GM21447 (cell line): Measurements from ENCODE around the gene TMEM94.
"Not testable (repeated sequence)": the region's sequence is repeated elsewhere in the genome, so short reads cannot be mapped to it uniquely, and the experiment has no call there.

ENCODE experiments used
- ATAC-seq: cut with Tn5 transposase; IDR thresholded peaks from one replicate; pipeline ENCODE4 v1.9.1; 2021; ENCODE audit not compliant: unreplicated experiment

TMEM94 gene

GRCh38 chr17:75509528-75510258 lies 53.3 kb downstream of the TMEM94 start:
- ATAC-seq, result no peak

DNA sequence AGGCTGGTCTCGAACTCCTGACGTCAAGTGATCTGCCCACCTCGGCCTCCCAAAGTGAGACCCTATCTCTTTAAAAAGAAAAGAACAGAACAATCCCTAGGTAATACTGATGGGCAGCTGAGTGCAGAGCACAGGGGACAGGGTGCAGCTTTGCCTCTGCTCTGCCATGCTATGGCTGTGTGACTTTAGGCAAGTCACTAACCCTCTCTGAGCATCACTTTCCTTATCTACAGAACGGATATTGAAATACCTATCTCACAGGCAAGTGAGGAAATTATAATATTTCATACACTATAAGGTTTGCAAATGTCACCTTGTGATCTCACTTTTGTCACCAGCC lies 54.8 kb downstream of the TMEM94 start:
- no peak for ATAC-seq

GRCh38 chr17:75511610-75512575 lies 55.5 kb downstream of the TMEM94 start:
- no peak for ATAC-seq

DNA sequence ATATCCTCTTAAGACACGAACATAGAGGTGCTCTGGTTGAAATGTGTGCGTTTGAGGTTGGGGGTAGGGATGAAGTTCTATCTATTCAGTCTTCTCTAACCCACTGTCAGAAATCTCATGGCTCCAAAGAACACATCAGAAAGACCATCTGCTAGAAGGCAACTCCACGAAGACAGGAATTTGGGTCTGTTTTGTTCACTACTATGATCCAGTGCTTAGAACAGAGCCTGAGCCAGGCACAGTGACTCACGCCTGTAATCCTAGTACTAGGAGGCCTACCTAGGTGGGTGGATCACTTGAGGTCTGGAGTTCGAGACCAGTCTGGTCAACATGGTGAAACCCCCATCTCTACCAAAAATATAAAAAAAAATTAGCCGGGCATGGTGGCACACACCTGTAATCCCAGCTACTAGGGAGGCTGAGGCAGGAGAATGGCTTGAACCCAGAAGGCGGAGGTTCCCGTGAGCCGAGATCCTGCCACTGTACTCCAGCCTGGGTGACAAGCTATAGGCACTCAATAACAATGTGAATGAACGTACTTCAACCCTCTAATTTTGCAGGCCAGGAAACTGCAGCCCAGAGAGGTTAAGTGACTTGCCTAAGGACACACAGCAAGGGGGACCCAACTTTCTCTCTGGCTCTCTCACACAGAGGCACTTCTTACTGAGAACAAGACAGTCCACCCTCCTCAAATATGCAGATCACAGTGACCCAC lies 56.6 kb downstream of the TMEM94 start:
- ATAC-seq, result no peak

DNA sequence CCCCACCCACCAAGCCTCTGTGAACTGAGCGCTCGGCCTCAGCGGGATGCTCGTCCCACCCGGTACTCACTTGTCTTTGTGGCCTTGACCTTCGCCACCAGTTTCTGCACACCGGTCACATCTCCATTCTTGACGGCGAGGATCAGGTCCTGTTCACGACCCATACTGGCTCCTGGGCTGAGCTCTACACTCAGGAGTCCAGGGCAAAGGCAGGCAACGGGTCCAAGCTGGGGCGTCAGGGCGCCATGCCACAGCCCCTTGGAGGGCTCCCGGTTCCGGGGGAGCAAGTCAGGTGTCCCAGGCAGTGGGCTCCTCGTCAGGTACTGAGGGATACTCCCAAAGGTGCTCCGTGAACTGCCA lies 57.2 kb downstream of the TMEM94 start:
- no peak for ATAC-seq

GRCh38 chr17:75514299-75514918 lies 58.0 kb downstream of the TMEM94 start:
- ATAC-seq, result no peak

DNA sequence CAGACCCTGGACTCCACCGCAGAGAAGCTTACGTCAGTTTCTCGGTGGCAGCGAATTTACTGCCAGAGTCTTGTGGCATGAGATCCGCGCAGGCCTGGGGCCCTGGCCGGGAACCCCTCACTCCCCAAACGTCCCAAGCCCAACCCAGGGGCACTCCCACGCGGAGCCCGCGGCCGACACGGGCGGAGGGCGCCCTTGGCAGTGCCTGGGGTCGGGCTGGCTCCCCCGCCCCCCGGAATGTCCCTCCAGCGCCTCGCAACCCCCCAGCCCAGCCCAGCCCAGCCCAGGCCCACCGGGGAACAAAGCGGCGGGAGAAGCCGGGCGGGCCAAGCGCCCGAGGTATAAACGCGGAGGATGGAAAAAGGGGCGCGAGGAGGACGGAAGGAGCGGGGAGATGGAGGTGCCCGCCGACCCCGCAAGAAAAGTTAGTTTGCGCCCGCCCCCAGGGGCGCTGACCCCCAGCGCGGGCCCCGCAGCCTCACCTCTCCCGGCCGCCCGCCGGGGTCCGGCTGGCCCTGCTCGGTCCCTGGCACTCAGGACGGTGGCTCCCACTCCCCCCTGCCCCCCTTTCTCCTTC lies 58.6 kb downstream of the TMEM94 start:
- ATAC-seq, result no peak

- peak; percentile 41 for ATAC-seq
Observed at GRCh38 chr17:75515496-75516254, 59.2 kb downstream of the TMEM94 start, which contains the start of gene CASKIN2. TSS of gene CASKIN2 (minus strand) at chr17:75515537. CDS start at chr17:75513804, 1,733 bp downstream.

DNA sequence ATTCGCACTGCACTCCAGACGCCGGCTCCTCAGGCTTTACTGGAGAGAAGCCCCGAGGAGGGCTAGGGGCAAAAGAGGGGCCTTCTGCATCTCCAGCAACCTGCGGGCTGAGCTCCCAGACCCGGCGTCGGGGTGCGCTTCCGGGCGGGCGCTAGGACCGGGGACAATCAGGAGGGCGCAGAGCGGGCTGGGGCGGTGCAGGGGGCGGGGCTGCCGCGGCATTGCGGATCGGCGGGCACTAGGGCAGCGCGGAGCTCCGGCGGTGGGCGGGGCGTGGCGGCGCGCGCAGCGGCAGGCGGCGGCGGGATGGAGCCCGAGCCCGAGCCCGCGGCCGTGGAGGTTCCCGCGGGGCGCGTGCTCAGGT lies 59.8 kb downstream of the TMEM94 start, which contains the start of gene TSEN54:
Gene TSEN54 (plus strand): TSS at position 274 of the 364 bp plus-strand sequence. CDS start 33 bp downstream, at position 307.
- peak; percentile 74 for ATAC-seq

- ATAC-seq, result peak; percentile 12
Observed at GRCh38 chr17:75516619-75517296, 60.3 kb downstream of the TMEM94 start.

DNA sequence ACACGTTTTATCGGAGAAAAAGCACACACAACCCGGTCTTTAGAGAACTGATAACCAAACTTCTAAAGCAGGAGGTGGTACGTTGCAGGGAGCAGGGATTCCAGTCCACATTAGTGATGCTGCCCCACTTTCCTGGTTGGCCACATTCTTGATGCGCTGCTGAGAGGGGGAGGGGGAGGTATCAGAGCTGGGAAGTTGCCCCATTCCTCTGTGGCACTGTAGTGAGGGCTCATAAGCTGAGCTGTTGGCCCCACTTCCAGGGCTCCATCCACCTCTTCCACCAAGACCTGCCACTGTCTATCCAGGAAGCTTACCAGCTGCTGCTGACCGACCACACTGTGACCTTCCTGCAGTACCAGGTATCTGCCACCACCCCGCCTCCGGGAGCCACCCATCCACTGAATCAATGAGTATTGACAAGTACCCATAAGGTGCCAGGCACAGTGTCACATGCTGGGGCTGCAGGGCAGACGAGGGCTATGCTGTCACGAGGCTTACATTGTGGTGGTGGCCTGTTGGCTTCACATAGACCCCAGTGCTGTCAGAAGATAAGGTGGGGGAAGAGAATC lies 60.9 kb downstream of the TMEM94 start:
- ATAC-seq, result no peak

DNA sequence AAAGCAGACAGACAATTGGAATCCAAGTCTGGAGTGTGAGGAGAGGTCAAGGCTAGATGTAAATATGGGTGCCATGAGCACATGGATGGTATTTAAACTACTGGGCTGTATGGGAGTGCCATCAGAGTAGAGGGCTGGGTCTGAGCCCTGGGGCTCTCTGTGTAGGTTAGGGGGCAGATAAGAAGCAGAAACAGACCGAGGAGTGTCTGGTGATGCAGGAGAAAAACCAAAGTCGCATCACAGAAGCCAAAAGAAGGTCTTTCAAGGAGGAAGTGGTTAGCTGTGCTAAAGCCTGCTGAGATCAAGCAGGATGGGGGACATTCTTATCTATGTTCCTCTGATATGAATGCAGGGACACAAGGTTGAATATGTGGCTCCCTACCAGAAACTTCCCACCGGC lies 61.8 kb downstream of the TMEM94 start:
- ATAC-seq, result no peak

DNA sequence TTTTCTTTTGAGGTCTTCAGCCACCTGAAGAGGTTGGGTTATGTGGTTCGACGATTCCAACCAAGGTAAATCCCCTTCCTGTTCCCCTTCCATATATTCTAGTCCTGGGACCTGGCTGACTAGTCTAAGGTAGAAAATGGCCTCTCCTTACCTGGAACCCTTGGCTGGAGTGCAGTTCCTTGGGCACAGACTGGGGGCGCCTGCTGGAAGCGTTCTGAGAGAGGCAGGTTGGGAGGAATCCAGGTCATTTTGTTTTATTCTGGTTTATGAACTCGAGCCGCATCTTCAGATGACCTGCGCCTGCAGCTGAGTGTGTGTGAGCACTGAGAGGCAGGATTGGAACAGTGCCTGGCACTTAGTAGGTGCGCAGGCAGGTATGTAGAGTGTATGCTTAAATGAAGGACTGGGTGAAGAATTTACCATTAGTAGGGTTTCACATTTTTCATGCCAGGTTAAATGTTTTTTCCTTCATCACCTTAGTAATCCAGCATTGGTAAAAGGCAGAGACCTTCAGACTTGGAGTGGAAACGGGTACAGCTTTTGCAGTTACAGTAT lies 62.6 kb downstream of the TMEM94 start:
- ATAC-seq, result no peak

- not testable (repeated sequence) for ATAC-seq
Observed at GRCh38 chr17:75520413-75520812, 64.0 kb downstream of the TMEM94 start.

GRCh38 chr17:75521290-75521689 lies 64.9 kb downstream of the TMEM94 start:
- no peak for ATAC-seq

GRCh38 chr17:75521951-75522727 lies 65.7 kb downstream of the TMEM94 start:
- no peak for ATAC-seq

DNA sequence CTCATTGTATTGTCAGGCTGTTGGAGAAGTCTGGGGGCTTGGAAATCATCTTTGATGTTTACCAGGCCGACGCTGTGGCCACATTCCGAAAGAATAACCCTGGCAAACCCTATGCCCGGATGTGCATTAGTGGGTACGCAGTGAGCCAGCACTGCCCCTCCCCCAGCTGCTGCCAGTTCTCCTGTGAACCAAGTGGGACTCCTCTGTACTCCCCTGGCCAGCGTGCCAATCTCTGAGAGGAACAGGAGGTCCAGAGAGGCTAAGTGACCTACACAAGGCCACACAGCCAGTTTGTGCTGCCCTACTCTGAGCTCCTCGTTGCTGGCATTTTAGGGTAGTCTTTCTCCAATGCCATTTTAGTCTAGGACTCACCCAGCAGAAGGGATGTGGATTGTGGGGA lies 67.2 kb downstream of the TMEM94 start:
- no peak for ATAC-seq
